Fibroblast of pulmonary artery (primary cell): ENCODE results near the gene DNAJC18.

ENCODE experiments used
- DNase-seq: peaks from one replicate; pipeline ENCODE4 v3.0.0-alpha.2; 2010; ENCODE audit warnings: low read depth
- H3K4me3 ChIP-seq: replicated peaks from 2 replicates; pipeline ENCODE4 v1.5.1; 2011; ENCODE audit warnings: low read depth, mild to moderate bottlenecking, control low read depth, low read length, moderate library complexity
- CTCF ChIP-seq: IDR thresholded peaks from 2 replicates; pipeline ENCODE4 v1.5.1; 2011; ENCODE audit warnings: mild to moderate bottlenecking, control low read depth, low read length, inconsistent platforms; ENCODE audit errors: missing control alignments

DNAJC18 gene

GRCh38 chr5:139383275-139383992 is 55.9 kb downstream of the DNAJC18 start, which contains the start of gene SLC23A1:
SLC23A1 (minus strand) TSS chr5:139383297; CDS start chr5:139383253, 44 bp downstream.
- TF ChIP-seq CTCF, result no peak

GRCh38 chr5:139382807-139383206 is 56.5 kb downstream of the DNAJC18 start:
- no peak overlapping the region for H3K4me3 ChIP-seq
- TF ChIP-seq CTCF, result no peak
- DNase-seq, result no peak

More at GRCh38 chr5:139383275-139383992, 55.9 kb downstream of the DNAJC18 start, which contains the start of gene SLC23A1:
- no peak within 1 kb of the TSS for H3K4me3 ChIP-seq
- DNase-seq, result no peak

- no peak overlapping the region for H3K4me3 ChIP-seq
- TF ChIP-seq CTCF, result no peak
- DNase-seq, result no peak
Observed at GRCh38 chr5:139381837-139382761, 57.2 kb downstream of the DNAJC18 start.

GRCh38 chr5:139379626-139380449 is 59.5 kb downstream of the DNAJC18 start:
- no peak for DNase-seq
- TF ChIP-seq CTCF, result no peak
- H3K4me3 ChIP-seq, result no peak overlapping the region

- no peak overlapping the region for H3K4me3 ChIP-seq
- DNase-seq, result no peak
- TF ChIP-seq CTCF, result no peak
Observed at GRCh38 chr5:139378941-139379361, 60.4 kb downstream of the DNAJC18 start.

- no peak for TF ChIP-seq CTCF
- no peak overlapping the region for H3K4me3 ChIP-seq
- no peak for DNase-seq
Observed at GRCh38 chr5:139378101-139378825, 61.1 kb downstream of the DNAJC18 start.
